ENCODE data around the gene RNF187.

RNF187 gene

GRCh38 chr1:228487336-228488124 lies at the start of gene RNF187:
Gene RNF187 (plus strand): TSS chr1:228487382.
- H3K9me3 ChIP-seq (ENCODE audit: severe bottlenecking), result no peaks in the 10 kb centered on the region
- TF ChIP-seq CTCF (IDR thresholded peaks at IDR 0.05; ENCODE audit: low read depth, low read length), result no peak
- H3K27me3 ChIP-seq (ENCODE audit: insufficient read depth, low read depth, severe bottlenecking), result no peaks in the 10 kb centered on the region
- H3K4me3 ChIP-seq (ENCODE audit: low read depth, low read length), result peak within 1 kb of the TSS; percentile 83
- DNase-seq, result no peak
- H3K27ac ChIP-seq, result peak within 1 kb of the TSS; percentile 98
- no peaks in the 10 kb centered on the region; the same call in 1 of the 2 replicates for H3K36me3 ChIP-seq

- no peaks in the 10 kb centered on the region for H3K9me3 ChIP-seq (ENCODE audit: severe bottlenecking)
- H3K27ac ChIP-seq, result no peak overlapping the region
- H3K27me3 ChIP-seq (ENCODE audit: insufficient read depth, low read depth, severe bottlenecking), result no peaks in the 10 kb centered on the region
- no peak overlapping the region for H3K4me3 ChIP-seq (ENCODE audit: low read depth, low read length)
- TF ChIP-seq CTCF (IDR thresholded peaks at IDR 0.05; ENCODE audit: low read depth, low read length), result no peak
- no peak for DNase-seq
- no peaks in the 10 kb centered on the region for H3K36me3 ChIP-seq
These were observed 49.7 kb upstream of the RNF187 start for GRCh38 chr1:228437424-228437962.

GRCh38 chr1:228438266-228438665 lies 48.9 kb upstream of the RNF187 start:
- H3K36me3 ChIP-seq, result no peaks in the 10 kb centered on the region
- H3K27ac ChIP-seq, result no peak overlapping the region
- TF ChIP-seq CTCF (IDR thresholded peaks at IDR 0.05; ENCODE audit: low read depth, low read length), result no peak
- H3K9me3 ChIP-seq (ENCODE audit: severe bottlenecking), result no peaks in the 10 kb centered on the region
- no peaks in the 10 kb centered on the region for H3K27me3 ChIP-seq (ENCODE audit: insufficient read depth, low read depth, severe bottlenecking)
- H3K4me3 ChIP-seq (ENCODE audit: low read depth, low read length), result no peak overlapping the region
- no peak for DNase-seq

- no peaks in the 10 kb centered on the region for H3K9me3 ChIP-seq (ENCODE audit: severe bottlenecking)
- no peak overlapping the region for H3K4me3 ChIP-seq (ENCODE audit: low read depth, low read length)
- DNase-seq, result no peak
- TF ChIP-seq CTCF (IDR thresholded peaks at IDR 0.05; ENCODE audit: low read depth, low read length), result no peak
- H3K36me3 ChIP-seq, result no peaks in the 10 kb centered on the region
- no peaks in the 10 kb centered on the region for H3K27me3 ChIP-seq (ENCODE audit: insufficient read depth, low read depth, severe bottlenecking)
- no peak overlapping the region for H3K27ac ChIP-seq
These were observed 46.3 kb upstream of the RNF187 start for GRCh38 chr1:228440761-228441500.

GRCh38 chr1:228443395-228443794 lies 43.8 kb upstream of the RNF187 start:
- no peak for DNase-seq
- TF ChIP-seq CTCF (IDR thresholded peaks at IDR 0.05; ENCODE audit: low read depth, low read length), result no peak
- no peaks in the 10 kb centered on the region for H3K9me3 ChIP-seq (ENCODE audit: severe bottlenecking)
- H3K27ac ChIP-seq, result no peak overlapping the region
- no peaks in the 10 kb centered on the region for H3K27me3 ChIP-seq (ENCODE audit: insufficient read depth, low read depth, severe bottlenecking)
- no peaks in the 10 kb centered on the region for H3K36me3 ChIP-seq
- no peak overlapping the region for H3K4me3 ChIP-seq (ENCODE audit: low read depth, low read length)

All from WERI-Rb-1 (cell line).